HepG2 (cell line): Measurements from ENCODE around the gene PIGX. TPM values are rescaled to one million over a fixed set of nuclear protein-coding genes. Genes with fewer than 3 reads are reported as not detected.

Source experiments
- ARNTL ChIP-seq: sonication (generic); formaldehyde crosslinking; IDR thresholded peaks from 2 replicates; pipeline ENCODE4 v1.4.0; 2020; ENCODE audit warnings: mild to moderate bottlenecking, missing genetic modification reagents
- BHLHE40 ChIP-seq: IDR thresholded peaks from 2 replicates; pipeline ENCODE4 v1.6.1; 2011; ENCODE audit warnings: low read length, improper control_type of control experiment
- DR1 ChIP-seq: sonication (generic); formaldehyde crosslinking; IDR thresholded peaks from 2 replicates; pipeline ENCODE4 v1.8.0; 2021; ENCODE audit warnings: mild to moderate bottlenecking, missing genetic modification reagents, inconsistent platforms
- FOSL1 ChIP-seq: sonication (generic); formaldehyde crosslinking; IDR thresholded peaks from 2 replicates; pipeline ENCODE4 v1.9.0; 2021; ENCODE audit warnings: missing genetic modification reagents, borderline replicate concordance
- KDM5A ChIP-seq: fragments of 200-600 bp; sonication (generic); IDR thresholded peaks from 2 replicates; pipeline ENCODE4 v1.7.0; 2018; ENCODE audit warnings: antibody characterized with exemption, mild to moderate bottlenecking, low read length, borderline replicate concordance
- MYNN ChIP-seq: sonication (generic); formaldehyde crosslinking; IDR thresholded peaks from 2 replicates; pipeline ENCODE4 v1.4.0; 2020; ENCODE audit warnings: mild to moderate bottlenecking, low read depth, missing genetic modification reagents
- NCOA2 ChIP-seq: sonication (generic); formaldehyde crosslinking; IDR thresholded peaks from 2 replicates; pipeline ENCODE4 v1.8.0; 2022; ENCODE audit warnings: inconsistent platforms
- NFE2L2 ChIP-seq: fragments of 150-350 bp; IDR thresholded peaks from 2 replicates; pipeline ENCODE4 v1.6.1; 2014; ENCODE audit warnings: low read length
- NR2C2 ChIP-seq: sonication (generic); formaldehyde crosslinking; IDR thresholded peaks from 2 replicates; pipeline ENCODE4 v1.4.0; 2020; ENCODE audit warnings: missing genetic modification reagents, mild to moderate bottlenecking, moderate library complexity, borderline replicate concordance
- PHF8 ChIP-seq: sonication (generic); formaldehyde crosslinking; IDR thresholded peaks from 2 replicates; pipeline ENCODE4 v1.5.0; 2020; ENCODE audit warnings: missing genetic modification reagents
- SIN3A ChIP-seq: IDR thresholded peaks from 2 replicates; pipeline ENCODE4 v1.6.1; 2011; ENCODE audit warnings: low read depth, mild to moderate bottlenecking, control low read depth, low read length, borderline replicate concordance
- ZNF724P ChIP-seq: sonication (generic); formaldehyde crosslinking; IDR thresholded peaks from 2 replicates; pipeline ENCODE4 v1.8.0; 2022; ENCODE audit warnings: missing genetic modification reagents, borderline replicate concordance
- ZNF766 ChIP-seq: sonication (generic); formaldehyde crosslinking; IDR thresholded peaks from 2 replicates; pipeline ENCODE4 v1.5.0; 2020; ENCODE audit warnings: missing genetic modification reagents, borderline replicate concordance
- ZNF777 ChIP-seq: sonication (generic); formaldehyde crosslinking; IDR thresholded peaks from 2 replicates; pipeline ENCODE4 v1.4.0; 2020; ENCODE audit warnings: missing genetic modification reagents
- polyA plus RNA-seq, 8 experiments: library from polyadenylated mRNA; depleted of rRNA in 3 of 8; stranded (reverse) in 7 of 8; unstranded in 1 of 8; fragments of >200 nt; fragmentation: Illumina TruSeq in 4 of 8; extraction: Trizol in 4 of 8; gene quantifications; 2 replicates each; pipeline versions ENCODE4 v1.2.1 to v1.2.3, GENCODE V29; 2011 to 2016; ENCODE audit warnings: low read depth in 4 of 8, missing spikeins in 1 of 8, mixed read lengths in 1 of 8; ENCODE audit not compliant: insufficient read depth in 1 of 8
- total RNA-seq, 5 experiments: library from RNA; depleted of rRNA; stranded (reverse); fragments of >200 nt; fragmentation: Illumina TruSeq; extraction: Trizol; gene quantifications; 2 replicates each; pipeline ENCODE4 v1.2.3, GENCODE V29; 2016; ENCODE audit warnings: low read depth in 1 of 5
- TF ChIP-seq, protein P1 (sequence below): sonication (generic); formaldehyde crosslinking; IDR thresholded peaks from 2 replicates; pipeline ENCODE4 v1.5.0; 2020; ENCODE audit warnings: missing genetic modification reagents
- TF ChIP-seq, protein P2 (sequence below): sonication (generic); formaldehyde crosslinking; IDR thresholded peaks from 2 replicates; pipeline ENCODE4 v1.5.0; 2020; ENCODE audit warnings: missing genetic modification reagents
- TF ChIP-seq, protein P3 (sequence below): sonication (generic); formaldehyde crosslinking; IDR thresholded peaks from 2 replicates; pipeline ENCODE4 v1.4.0; 2020; ENCODE audit warnings: missing genetic modification reagents, borderline replicate concordance
- TF ChIP-seq, protein P4 (sequence below): sonication (generic); formaldehyde crosslinking; IDR thresholded peaks from 2 replicates; pipeline ENCODE4 v1.4.0; 2020; ENCODE audit warnings: missing genetic modification reagents, mild to moderate bottlenecking, borderline replicate concordance
- TF ChIP-seq, protein P5 (sequence below): sonication (generic); formaldehyde crosslinking; conservative IDR thresholded peaks from 2 replicates; pipeline ENCODE4 v1.8.0; 2022; ENCODE audit warnings: mild to moderate bottlenecking, moderate library complexity, missing genetic modification reagents
- TF ChIP-seq, protein P6 (sequence below): sonication (generic); formaldehyde crosslinking; IDR thresholded peaks from 2 replicates; pipeline ENCODE4 v1.4.0; 2020; ENCODE audit warnings: missing genetic modification reagents; ENCODE audit errors: not compliant biosample characterization

Gene PIGX
- total and polyA plus RNA-seq, 2 of the 13 experiments (the other 11 are each of a cell fraction or from before 2014, with no cell fraction given) = 13.2 to 21.3 TPM

DNA sequence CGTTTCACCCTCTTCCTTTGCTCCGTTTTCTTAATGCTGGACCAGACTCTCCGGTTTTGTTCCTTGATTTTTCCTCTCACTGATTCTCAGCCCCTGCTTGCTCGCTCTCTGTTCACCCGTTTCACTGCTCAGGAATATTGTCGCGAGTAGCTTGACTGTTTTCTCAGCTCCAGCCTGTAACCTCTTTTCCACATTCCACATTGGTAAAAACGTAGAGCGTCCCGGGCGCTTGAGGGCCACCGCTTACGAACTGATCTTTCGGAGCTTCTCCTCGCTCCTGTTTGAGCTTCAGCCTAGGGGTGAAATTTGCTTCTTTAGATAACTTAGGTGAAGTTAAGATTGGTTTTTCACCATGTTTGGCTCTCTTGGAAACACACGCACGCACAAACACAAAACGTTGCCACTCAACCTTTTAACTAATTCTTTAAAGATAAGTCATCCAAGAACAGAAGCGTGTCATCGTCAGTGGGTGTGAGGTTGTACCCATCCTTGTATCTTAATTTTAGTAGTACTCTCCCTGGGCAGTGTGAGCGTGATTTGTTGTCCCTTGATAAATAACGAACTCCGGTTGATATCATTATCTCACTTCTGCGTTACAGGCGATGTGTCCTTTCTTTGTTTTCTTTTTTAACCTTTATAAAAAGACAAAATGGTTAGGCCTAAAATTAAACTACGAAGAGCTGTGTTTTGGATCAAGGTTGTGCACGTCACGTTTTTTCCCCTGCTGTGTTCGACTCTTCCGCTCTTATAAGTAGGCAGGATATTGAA is 28.5 kb downstream of the PIGX start (continued):
- TF ChIP-seq, protein P1, sequence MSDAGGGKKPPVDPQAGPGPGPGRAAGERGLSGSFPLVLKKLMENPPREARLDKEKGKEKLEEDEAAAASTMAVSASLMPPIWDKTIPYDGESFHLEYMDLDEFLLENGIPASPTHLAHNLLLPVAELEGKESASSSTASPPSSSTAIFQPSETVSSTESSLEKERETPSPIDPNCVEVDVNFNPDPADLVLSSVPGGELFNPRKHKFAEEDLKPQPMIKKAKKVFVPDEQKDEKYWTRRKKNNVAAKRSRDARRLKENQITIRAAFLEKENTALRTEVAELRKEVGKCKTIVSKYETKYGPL (CRISPR knock-in tag) = no peak
- TF ChIP-seq KDM5A (peak; percentile 34), DR1 (no peak), BHLHE40 (no peak), ZNF777 (no peak), NCOA2 (CRISPR knock-in tag) (0 out of 2 replicates have a peak, but pooled peaks have one; percentile 8), NR2C2 (CRISPR knock-in tag) (no peak), ARNTL (CRISPR knock-in tag) (0 out of 2 replicates have a peak, but pooled peaks have one; percentile 15), NFE2L2 (no peak), ZNF766 (CRISPR knock-in tag) (0 out of 2 replicates have a peak, but pooled peaks have one; percentile 4), MYNN (no peak), ZNF724P (CRISPR knock-in tag) (no peak), FOSL1 (CRISPR knock-in tag) (no peak), SIN3A (peak; percentile 14; the same call in 1 of the 2 replicates), PHF8 (CRISPR knock-in tag) (no peak)
- TF ChIP-seq, protein P2, sequence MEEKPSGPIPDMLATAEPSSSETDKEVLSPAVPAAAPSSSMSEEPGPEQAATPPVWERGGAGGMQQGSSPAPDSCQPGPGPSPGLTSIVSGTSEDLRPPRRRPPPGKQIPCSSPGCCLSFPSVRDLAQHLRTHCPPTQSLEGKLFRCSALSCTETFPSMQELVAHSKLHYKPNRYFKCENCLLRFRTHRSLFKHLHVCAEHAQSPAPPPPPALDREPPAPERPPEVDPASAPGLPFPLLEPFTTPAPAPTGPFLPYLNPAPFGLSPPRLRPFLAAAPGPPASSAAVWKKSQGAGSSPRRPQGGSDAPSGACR (CRISPR knock-in tag) = no peak
- TF ChIP-seq, protein P3, sequence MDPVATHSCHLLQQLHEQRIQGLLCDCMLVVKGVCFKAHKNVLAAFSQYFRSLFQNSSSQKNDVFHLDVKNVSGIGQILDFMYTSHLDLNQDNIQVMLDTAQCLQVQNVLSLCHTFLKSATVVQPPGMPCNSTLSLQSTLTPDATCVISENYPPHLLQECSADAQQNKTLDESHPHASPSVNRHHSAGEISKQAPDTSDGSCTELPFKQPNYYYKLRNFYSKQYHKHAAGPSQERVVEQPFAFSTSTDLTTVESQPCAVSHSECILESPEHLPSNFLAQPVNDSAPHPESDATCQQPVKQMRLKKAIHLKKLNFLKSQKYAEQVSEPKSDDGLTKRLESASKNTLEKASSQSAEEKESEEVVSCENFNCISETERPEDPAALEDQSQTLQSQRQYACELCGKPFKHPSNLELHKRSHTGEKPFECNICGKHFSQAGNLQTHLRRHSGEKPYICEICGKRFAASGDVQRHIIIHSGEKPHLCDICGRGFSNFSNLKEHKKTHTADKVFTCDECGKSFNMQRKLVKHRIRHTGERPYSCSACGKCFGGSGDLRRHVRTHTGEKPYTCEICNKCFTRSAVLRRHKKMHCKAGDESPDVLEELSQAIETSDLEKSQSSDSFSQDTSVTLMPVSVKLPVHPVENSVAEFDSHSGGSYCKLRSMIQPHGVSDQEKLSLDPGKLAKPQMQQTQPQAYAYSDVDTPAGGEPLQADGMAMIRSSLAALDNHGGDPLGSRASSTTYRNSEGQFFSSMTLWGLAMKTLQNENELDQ (CRISPR knock-in tag) = no peak
- TF ChIP-seq, protein P4, sequence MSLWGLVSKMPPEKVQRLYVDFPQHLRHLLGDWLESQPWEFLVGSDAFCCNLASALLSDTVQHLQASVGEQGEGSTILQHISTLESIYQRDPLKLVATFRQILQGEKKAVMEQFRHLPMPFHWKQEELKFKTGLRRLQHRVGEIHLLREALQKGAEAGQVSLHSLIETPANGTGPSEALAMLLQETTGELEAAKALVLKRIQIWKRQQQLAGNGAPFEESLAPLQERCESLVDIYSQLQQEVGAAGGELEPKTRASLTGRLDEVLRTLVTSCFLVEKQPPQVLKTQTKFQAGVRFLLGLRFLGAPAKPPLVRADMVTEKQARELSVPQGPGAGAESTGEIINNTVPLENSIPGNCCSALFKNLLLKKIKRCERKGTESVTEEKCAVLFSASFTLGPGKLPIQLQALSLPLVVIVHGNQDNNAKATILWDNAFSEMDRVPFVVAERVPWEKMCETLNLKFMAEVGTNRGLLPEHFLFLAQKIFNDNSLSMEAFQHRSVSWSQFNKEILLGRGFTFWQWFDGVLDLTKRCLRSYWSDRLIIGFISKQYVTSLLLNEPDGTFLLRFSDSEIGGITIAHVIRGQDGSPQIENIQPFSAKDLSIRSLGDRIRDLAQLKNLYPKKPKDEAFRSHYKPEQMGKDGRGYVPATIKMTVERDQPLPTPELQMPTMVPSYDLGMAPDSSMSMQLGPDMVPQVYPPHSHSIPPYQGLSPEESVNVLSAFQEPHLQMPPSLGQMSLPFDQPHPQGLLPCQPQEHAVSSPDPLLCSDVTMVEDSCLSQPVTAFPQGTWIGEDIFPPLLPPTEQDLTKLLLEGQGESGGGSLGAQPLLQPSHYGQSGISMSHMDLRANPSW (CRISPR knock-in tag) = no peak
- TF ChIP-seq, protein P5, sequence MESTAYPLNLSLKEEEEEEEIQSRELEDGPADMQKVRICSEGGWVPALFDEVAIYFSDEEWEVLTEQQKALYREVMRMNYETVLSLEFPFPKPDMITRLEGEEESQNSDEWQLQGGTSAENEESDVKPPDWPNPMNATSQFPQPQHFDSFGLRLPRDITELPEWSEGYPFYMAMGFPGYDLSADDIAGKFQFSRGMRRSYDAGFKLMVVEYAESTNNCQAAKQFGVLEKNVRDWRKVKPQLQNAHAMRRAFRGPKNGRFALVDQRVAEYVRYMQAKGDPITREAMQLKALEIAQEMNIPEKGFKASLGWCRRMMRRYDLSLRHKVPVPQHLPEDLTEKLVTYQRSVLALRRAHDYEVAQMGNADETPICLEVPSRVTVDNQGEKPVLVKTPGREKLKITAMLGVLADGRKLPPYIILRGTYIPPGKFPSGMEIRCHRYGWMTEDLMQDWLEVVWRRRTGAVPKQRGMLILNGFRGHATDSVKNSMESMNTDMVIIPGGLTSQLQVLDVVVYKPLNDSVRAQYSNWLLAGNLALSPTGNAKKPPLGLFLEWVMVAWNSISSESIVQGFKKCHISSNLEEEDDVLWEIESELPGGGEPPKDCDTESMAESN = no peak
- TF ChIP-seq, protein P6, sequence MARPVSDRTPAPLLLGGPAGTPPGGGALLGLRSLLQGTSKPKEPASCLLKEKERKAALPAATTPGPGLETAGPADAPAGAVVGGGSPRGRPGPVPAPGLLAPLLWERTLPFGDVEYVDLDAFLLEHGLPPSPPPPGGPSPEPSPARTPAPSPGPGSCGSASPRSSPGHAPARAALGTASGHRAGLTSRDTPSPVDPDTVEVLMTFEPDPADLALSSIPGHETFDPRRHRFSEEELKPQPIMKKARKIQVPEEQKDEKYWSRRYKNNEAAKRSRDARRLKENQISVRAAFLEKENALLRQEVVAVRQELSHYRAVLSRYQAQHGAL (CRISPR knock-in tag) = no peak
